Measurements from ENCODE around the gene PIM1. TPM values are rescaled to one million over a fixed set of nuclear protein-coding genes. Genes with fewer than 3 reads are reported as not detected.

Gene PIM1
- total and polyA plus RNA-seq, 9 of the 15 experiments (the other 6 are each of a cell fraction or from before 2014, with no cell fraction given), result 19.0 to 789 (median 212) TPM

DNA sequence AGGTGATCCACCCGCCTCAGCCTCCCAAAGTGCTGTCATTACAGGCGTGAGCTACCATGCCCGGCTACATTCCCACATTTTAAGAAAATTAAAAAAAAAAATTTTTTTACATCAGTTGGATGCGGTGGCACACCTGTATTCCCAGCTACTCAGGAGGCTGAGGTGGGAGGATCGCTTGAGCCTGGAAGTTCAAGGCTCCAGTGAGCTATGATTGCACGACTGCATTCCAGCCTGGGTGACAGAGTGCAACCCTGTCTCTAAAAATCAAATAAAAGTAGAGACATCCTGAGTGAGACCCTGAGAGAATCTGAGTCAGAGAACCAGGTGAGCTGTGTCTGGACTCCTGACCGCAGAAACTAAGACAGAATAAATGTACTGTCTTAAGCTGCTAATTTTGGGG, 38.8 kb downstream of the PIM1 start:
- TF ChIP-seq CBX8 (IDR thresholded peaks at IDR 0.05; ENCODE audit: borderline replicate concordance, extremely low read depth, low read depth, low read length, poor library complexity, severe bottlenecking) (no peak), PRPF4 (IDR thresholded peaks at IDR 0.05; ENCODE audit: insufficient read depth, low read depth, low read length, poor library complexity, severe bottlenecking) (no peak)
- TF ChIP-seq, protein P1, sequence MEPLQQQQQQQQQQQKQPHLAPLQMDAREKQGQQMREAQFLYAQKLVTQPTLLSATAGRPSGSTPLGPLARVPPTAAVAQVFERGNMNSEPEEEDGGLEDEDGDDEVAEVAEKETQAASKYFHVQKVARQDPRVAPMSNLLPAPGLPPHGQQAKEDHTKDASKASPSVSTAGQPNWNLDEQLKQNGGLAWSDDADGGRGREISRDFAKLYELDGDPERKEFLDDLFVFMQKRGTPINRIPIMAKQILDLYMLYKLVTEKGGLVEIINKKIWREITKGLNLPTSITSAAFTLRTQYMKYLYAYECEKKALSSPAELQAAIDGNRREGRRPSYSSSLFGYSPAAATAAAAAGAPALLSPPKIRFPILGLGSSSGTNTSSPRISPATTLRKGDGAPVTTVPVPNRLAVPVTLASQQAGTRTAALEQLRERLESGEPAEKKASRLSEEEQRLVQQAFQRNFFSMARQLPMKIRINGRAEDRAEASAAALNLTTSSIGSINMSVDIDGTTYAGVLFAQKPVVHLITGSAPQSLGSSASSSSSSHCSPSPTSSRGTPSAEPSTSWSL (CRISPR knock-in tag; IDR thresholded peaks at IDR 0.05; ENCODE audit: borderline replicate concordance), result no peak
- DNase-seq (ENCODE audit: extremely low read depth in 1 of 4, low spot score in 3 of 4) (no peak), ATAC-seq (no peak), FAIRE-seq (no peak)
- 66% methylated on average over 7 of the region's 7 CpGs for WGBS (ENCODE audit: insufficient coverage, low coverage, missing lambda C conversion rate)
- H3K36me3 ChIP-seq (ENCODE audit: control insufficient read depth, insufficient read depth, low read length), result no peaks in the 10 kb centered on the region; the same call in 2 of the 3 replicates
- no peak overlapping the region for H3K4me3 ChIP-seq
- H2AFZ ChIP-seq (ENCODE audit: low read depth, low read length), result no peak overlapping the region
- ChIA-PET CTCF (ENCODE audit: low intra/inter-chr PET ratio) (interaction anchor here (0.6 to 9.0 kb wide), 7 partner anchors 36 to 188 kb away, joined by 3 to 204 read pairs (median 23); no protein-coding TSS in a partner anchor), POLR2A (interaction anchor here (0.7 to 7.3 kb wide), 8 partner anchors 11 to 222 kb away, joined by 3 to 67 read pairs (median 3); no protein-coding TSS in a partner anchor)
- peaks cover 7% of the 10 kb centered on the region; the same call in 1 of the 3 replicates for H3K79me2 ChIP-seq (ENCODE audit: control insufficient read depth, insufficient read depth, low read length)
- no peaks in the 10 kb centered on the region for H3K27me3 ChIP-seq (ENCODE audit: control insufficient read depth in 2 of 2, insufficient read depth in 2 of 2, low read length in 2 of 2)
- no peak overlapping the region for H3K4me2 ChIP-seq (ENCODE audit: insufficient read depth, low read length)
- H4K20me1 ChIP-seq (replicated peaks; ENCODE audit: control insufficient read depth, insufficient read depth, low read length), result no peaks in the 10 kb centered on the region
- H3K27ac ChIP-seq (ENCODE audit: extremely low read depth, low read depth, low read length), result no peak overlapping the region; the same call in 2 of the 3 replicates
- H3K9me1 ChIP-seq (ENCODE audit: control insufficient read depth, insufficient read depth, low read length), result no peaks in the 10 kb centered on the region
- H3K9ac ChIP-seq (ENCODE audit: insufficient read depth in 1 of 2, low read depth in 2 of 2, low read length in 2 of 2), result no peak overlapping the region
- in situ Hi-C loops (cut with MboI) (loop anchor here (5.0 to 10.0 kb wide), 4 partner anchors 36 to 441 kb away; partner anchors contain the start of gene PIM1), intact Hi-C loops (cut with micrococcal nuclease) (loop anchor here (1.0 kb wide), 2 partner anchors 25 to 31 kb away; no protein-coding TSS in a partner anchor)
- no TSS peak for BruUV-seq (replicated peaks)
- no peaks in the 10 kb centered on the region for H3K9me3 ChIP-seq (replicated peaks; ENCODE audit: control insufficient read depth, insufficient read depth, low read depth, low read length)
- peaks cover 54 to 64% of the 10 kb centered on the region in 2 experiments for H3K4me1 ChIP-seq (replicated peaks in 1 of 2; ENCODE audit: control insufficient read depth in 2 of 2, insufficient read depth in 2 of 2, low read length in 2 of 2)
